A673 (cell line): ENCODE measurements around the gene FAM83G. TPM values are rescaled to one million over a fixed set of nuclear protein-coding genes. Genes with fewer than 3 reads are reported as not detected.

Source experiments
- BruUV-seq: library from RNA; stranded (reverse); fragments of 400-500 nt; replicated peaks from 2 replicates; lab custom pipeline; 2021; lab: Mats Ljungman, UMichigan
- CTCF ChIA-PET: fragments of 300-600 bp; sonication (Branson Sonifier 250); formaldehyde crosslinking; loops from one replicate; lab custom pipeline; 2022; ENCODE audit warnings: antibody characterized with exemption; lab: Charles Lee
- POLR2A ChIA-PET: fragments of 300-600 bp; sonication (Branson Sonifier 250); formaldehyde crosslinking; loops from one replicate; lab custom pipeline; 2022; ENCODE audit warnings: antibody characterized with exemption; ENCODE audit not compliant: low non-redundant PET; lab: Charles Lee
- DNase-seq: peaks from one replicate; pipeline ENCODE4 v3.0.0-alpha.2; 2015; ENCODE audit warnings: low spot score
- H3K27ac ChIP-seq: fragments of 200-600 bp; sonication (generic); 2 replicates; pipeline ENCODE4 v1.5.1; 2016; ENCODE audit warnings: mixed run types, low read depth, mild to moderate bottlenecking, mixed read lengths, antibody characterized with exemption, low read length; ENCODE audit not compliant: poor library complexity, severe bottlenecking
- H3K27me3 ChIP-seq: fragments of 200-600 bp; sonication (generic); replicated peaks from 2 replicates; pipeline ENCODE4 v1.6.1; 2017; ENCODE audit warnings: mixed run types, low read depth, mild to moderate bottlenecking, mixed read lengths, antibody characterized with exemption, low read length; ENCODE audit not compliant: insufficient read depth, poor library complexity
- H3K36me3 ChIP-seq: fragments of 200-600 bp; sonication (generic); 2 replicates; pipeline ENCODE4 v1.6.1; 2016; ENCODE audit warnings: mixed run types, mild to moderate bottlenecking, mixed read lengths, antibody characterized with exemption, low read length; ENCODE audit not compliant: insufficient read depth, poor library complexity, severe bottlenecking
- H3K4me1 ChIP-seq: fragments of 200-600 bp; sonication (generic); 2 replicates; pipeline ENCODE4 v1.6.1; 2017; ENCODE audit warnings: mixed run types, mild to moderate bottlenecking, mixed read lengths, antibody characterized with exemption, low read length; ENCODE audit not compliant: insufficient read depth, poor library complexity, severe bottlenecking
- H3K4me3 ChIP-seq: fragments of 200-600 bp; sonication (generic); 2 replicates; pipeline ENCODE4 v1.5.1; 2016; ENCODE audit warnings: low read depth, mixed run types, mild to moderate bottlenecking, mixed read lengths, low read length; ENCODE audit not compliant: poor library complexity, severe bottlenecking
- H3K9me3 ChIP-seq: fragments of 200-600 bp; sonication (generic); 2 replicates; pipeline ENCODE4 v1.6.1; 2016; ENCODE audit warnings: mixed run types, low read depth, mild to moderate bottlenecking, mixed read lengths, antibody characterized with exemption, low read length; ENCODE audit not compliant: poor library complexity, severe bottlenecking
- CTCF ChIP-seq: fragments of 300-800, 200-600 bp; sonication (generic); conservative IDR thresholded peaks from 2 replicates; pipeline ENCODE4 v1.5.1; 2017; ENCODE audit warnings: low read depth, mild to moderate bottlenecking, antibody characterized with exemption, low read length, moderate library complexity, mixed read lengths
- EZH2 ChIP-seq: fragments of 200-600 bp; sonication (generic); IDR thresholded peaks from 2 replicates; pipeline ENCODE4 v1.6.1; 2017; ENCODE audit warnings: borderline replicate concordance, low read depth, mild to moderate bottlenecking, mixed read lengths, antibody characterized with exemption, low read length; ENCODE audit not compliant: poor library complexity, severe bottlenecking
- intact Hi-C: fragments of 100-400 bp; cut with micrococcal nuclease; formaldehyde crosslinking; loops from one replicate; pipeline ENCODE4 v1.10.0; 2022; ENCODE audit not compliant: unreplicated experiment
- total RNA-seq: library from RNA; stranded (reverse); gene quantifications from 2 replicates; pipeline ENCODE4 v1.2.3, GENCODE V29; 2021

The FAM83G gene
- total RNA-seq, 1 experiment from 2014 or later: 12.4 TPM

- Histone ChIP-seq H3K27ac (no peak overlapping the region), H3K27me3 (no peaks in the 10 kb centered on the region), H3K9me3 (no peaks in the 10 kb centered on the region), H3K36me3 (no peaks in the 10 kb centered on the region), H3K4me1 (no peaks in the 10 kb centered on the region), H3K4me3 (no peak overlapping the region)
- DNase-seq: no peak
- ChIA-PET CTCF (no interaction called here), POLR2A (no interaction called here)
- TF ChIP-seq EZH2 (no peak), CTCF (no peak)
- no TSS peak for BruUV-seq
- intact Hi-C loops: no loop called here
These were observed 59.9 kb downstream of the FAM83G start for GRCh38 chr17:18944646-18945045.

GRCh38 chr17:18938692-18939023 lies 65.9 kb downstream of the FAM83G start:
- ChIA-PET CTCF (interaction anchor here (0.7 kb wide), 1 partner anchor 22 kb away, joined by 3 read pairs; no protein-coding TSS in a partner anchor), POLR2A (no interaction called here)
- no peaks in the 10 kb centered on the region for H3K9me3 ChIP-seq
- H3K4me3 ChIP-seq: no peak overlapping the region
- intact Hi-C loops: no loop called here
- no peaks in the 10 kb centered on the region for H3K27me3 ChIP-seq
- H3K4me1 ChIP-seq: no peaks in the 10 kb centered on the region
- DNase-seq: no peak
- H3K36me3 ChIP-seq: no peaks in the 10 kb centered on the region
- no TSS peak for BruUV-seq
- TF ChIP-seq CTCF (no peak), EZH2 (no peak)
- no peak overlapping the region for H3K27ac ChIP-seq

- no peak for TF ChIP-seq CTCF
- no peak for TF ChIP-seq EZH2
- no peaks in the 10 kb centered on the region for H3K36me3 ChIP-seq
- H3K27me3 ChIP-seq: no peaks in the 10 kb centered on the region
- intact Hi-C loops: no loop called here
- no peak overlapping the region for H3K27ac ChIP-seq
- DNase-seq: no peak
- H3K4me3 ChIP-seq: no peak overlapping the region
- ChIA-PET POLR2A (no interaction called here), CTCF (interaction anchor here (0.7 kb wide), 1 partner anchor 23 kb away, joined by 3 read pairs; no protein-coding TSS in a partner anchor)
- no peaks in the 10 kb centered on the region for H3K9me3 ChIP-seq
- H3K4me1 ChIP-seq: no peaks in the 10 kb centered on the region
- BruUV-seq: no TSS peak
These were observed 66.4 kb downstream of the FAM83G start for GRCh38 chr17:18937981-18938691.
